NCI-H146 (cell line): ENCODE results near the gene SMAP1.
A peak's percentile ranks its signal among the peaks of the same experiment; 100 is the strongest.
"Not testable (repeated sequence)": the region's sequence is repeated elsewhere in the genome, so short reads cannot be mapped to it uniquely, and the experiment has no call there.

Source experiments
- DNase-seq: peaks from one replicate; lab custom pipeline; 2025; lab: John Stamatoyannopoulos, UW

SMAP1 gene

DNA sequence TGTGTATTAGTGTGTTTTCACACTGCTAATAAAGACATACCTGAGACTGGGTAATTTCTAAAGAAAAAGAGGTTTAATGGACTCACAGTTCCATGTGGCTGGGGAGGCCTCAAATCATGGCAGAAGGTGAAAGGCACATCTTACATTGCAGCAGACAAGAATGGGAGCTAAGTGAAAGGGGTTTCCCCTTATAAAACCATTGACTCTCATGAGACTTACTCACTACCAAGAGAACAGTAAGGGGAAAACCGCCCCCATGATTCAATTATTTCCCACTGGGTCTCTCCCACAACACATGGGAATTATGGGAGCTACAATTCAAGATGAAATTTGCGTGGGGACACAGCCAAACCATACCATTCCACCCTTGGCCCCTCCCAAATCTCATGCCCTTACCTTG lies 73.1 kb downstream of the SMAP1 start:
- not testable (repeated sequence) for DNase-seq

DNA sequence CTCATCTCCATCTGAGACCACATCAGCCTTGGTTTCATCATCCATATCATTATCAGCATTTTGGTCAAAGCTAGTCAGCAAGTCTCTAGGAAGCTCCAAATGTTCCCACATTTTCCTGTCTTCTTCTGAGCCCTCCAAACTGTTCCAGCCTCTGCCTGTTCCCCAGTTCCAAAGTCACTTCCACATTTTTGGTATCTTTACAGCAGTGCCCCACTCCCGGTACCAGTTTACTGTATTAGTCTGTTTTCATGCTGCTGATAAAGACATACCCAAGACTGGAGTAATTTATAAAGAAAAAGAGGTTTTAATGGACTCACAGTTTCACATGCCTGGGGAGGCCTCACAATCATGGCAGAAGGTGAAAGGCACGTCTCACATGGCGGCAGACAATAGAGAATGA lies 74.8 kb downstream of the SMAP1 start:
- not testable (repeated sequence) for DNase-seq

DNA sequence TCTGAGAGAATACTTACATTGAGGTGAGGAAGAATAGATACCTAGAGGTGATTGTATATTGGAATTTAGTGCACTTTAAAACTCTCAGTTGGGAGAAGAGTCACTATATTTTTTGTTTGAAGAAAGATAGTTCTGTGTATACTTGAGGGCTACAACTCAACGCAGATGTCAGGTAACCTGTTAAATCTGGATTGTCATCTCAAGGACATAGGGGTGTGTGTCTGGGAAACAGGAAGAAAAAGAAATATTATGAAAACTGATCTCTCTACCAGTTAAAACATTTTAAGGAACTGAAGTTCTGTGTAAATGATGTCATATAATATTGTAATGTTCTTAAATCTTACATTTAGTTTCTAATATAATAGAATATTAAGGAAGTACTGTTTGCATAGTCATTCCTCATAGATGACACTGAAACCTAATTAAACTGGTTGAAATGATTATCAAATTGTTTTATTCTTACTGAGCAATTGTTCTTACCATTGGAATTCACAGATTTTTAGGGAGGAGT lies 86.2 kb downstream of the SMAP1 start:
- DNase-seq: no peak

DNA sequence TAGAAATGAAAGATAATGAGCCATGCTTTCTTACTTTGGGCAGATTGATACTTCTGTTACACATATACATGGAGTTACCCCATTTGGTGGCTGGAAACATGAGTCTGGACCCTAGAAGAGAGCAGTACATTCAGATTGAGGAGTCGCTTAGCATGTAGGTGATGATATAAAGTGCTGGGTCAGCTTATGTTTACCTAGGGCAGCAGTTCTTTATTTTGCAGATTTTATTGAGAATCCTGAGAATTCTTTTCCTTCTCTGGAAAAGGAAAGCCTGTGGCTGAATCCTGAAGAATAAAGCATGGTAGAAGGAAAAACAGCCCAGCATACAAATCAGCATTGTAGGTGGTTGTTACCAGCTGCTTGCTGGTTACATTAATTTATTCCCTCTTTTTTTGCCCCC lies 91.2 kb downstream of the SMAP1 start:
- DNase-seq: no peak

DNA sequence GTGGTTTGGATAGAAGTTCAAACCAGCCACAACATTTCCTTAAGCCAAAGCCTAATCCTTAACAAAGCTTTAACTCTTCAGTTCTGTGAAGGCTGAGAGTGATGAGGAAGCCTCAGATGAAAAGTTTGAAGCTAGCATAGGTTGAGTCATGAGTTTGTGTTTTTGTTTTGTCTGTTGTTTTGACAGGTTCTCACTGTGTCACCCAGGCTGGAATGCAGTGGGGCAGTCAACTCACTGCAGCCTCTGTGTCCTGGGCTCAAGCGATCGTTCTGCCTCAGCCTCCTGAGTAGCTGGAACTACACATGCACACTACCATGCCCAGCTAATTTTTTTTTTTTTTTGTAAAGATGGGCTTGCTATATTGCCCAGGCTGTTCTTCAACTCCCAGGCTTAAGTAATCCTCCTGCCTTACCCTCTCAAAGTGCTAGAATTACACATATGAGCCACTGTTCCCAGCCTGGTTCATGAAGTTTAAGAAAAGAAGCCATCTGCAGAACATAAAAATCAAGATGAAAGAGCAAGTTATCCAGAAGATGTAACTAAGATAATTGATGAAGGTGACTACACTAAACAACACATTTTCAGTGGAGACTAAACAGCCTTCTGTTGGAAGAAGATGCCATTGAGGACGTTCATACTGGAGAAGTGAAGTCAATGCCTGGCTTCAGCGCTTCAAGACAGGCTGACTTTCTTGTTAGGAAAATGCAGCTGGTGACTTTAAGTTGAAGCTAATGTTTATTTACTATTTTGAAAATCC lies 96.2 kb downstream of the SMAP1 start:
- DNase-seq: no peak

DNA sequence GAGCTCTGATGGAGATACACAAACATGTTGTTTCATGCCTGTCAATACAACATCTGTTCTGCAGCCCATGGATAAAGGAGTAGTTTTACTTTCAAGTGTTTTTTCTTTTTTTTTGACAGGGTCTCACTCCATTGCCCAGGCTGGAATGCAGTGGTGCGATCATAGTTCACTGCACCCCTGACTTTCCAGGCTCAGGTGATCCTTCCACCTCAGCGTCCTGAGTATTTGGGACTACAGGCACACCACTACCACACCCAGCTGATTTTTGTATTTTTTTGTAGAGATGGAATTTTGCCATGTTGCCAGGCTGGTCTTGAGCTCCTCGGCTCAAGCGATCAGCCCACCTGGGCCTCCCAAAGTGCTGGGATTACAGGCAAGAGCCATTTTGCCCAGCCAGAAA lies 97.0 kb downstream of the SMAP1 start:
- no peak for DNase-seq

DNA sequence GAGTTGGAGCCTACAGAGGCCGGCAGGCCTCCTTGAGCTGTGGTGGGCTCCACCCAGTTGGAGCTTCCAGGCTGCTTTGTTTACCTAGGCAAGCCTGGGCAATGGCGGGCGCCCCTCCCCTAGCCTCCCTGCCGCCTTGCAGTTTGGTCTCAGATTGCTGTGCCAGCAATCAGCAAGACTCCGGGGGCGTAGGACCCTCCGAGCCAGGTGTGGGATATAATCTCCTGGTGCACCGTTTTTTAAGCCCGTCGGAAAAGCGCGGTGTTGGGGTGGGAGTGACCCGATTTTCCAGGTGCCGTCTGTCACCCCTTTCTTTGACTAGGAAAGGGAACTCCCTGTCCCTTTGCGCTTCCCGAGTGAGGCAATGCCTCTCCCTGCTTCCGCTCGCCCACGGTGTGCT lies 103.7 kb downstream of the SMAP1 start:
- DNase-seq: not testable (repeated sequence)

DNA sequence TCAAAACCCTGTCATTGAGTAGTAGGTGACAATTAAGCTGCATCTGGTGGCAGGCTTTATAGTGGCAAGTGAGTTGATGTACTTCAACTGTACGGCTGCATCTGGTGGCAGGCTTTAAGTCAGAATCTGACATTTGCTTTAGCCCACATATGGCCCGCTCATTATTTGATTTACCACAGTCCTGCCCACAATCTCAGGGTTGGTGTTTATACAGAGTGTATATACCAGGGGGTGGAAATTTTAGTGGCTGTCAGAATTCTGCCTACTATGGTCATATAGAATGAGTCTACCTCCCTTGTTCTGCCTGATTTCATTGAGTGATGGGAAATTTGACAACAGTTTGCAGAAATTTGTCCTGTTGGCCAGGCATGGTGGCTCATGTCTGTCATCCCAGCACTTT lies 112.3 kb downstream of the SMAP1 start:
- no peak for DNase-seq

DNA sequence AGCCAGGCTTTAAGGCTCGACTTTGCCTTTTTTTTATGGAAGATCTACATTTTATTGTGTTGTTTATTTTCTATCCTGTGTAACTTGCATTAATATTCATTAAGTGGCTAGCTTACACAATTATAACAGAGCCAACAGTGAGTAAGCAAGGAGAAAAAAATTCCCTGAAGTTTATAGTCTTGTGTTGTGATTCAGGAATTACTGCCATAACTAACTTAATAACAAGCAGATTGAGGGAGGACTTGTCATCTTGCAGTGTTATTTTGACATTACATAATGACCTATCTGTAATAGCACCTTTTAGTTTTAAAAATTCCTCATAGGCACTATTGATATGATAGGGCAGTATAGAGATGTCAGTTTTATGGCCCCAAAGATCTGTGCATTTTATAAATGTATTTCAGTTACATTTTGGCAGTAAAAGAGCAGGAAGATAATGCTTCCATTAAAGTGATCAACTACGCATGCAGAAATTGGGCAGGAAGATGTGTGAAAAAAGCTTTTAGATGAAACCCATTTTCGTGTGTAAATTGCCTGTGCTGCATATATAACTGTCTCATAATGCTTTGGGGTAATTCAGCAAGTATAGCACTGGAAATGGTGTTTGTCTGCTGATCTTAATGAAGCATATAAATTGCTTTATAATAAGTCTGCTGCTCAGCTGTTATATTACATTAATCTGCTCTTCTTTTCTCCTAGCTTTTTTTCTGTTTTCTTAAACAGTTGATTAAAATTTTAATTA lies 123.0 kb downstream of the SMAP1 start:
- no peak for DNase-seq

DNA sequence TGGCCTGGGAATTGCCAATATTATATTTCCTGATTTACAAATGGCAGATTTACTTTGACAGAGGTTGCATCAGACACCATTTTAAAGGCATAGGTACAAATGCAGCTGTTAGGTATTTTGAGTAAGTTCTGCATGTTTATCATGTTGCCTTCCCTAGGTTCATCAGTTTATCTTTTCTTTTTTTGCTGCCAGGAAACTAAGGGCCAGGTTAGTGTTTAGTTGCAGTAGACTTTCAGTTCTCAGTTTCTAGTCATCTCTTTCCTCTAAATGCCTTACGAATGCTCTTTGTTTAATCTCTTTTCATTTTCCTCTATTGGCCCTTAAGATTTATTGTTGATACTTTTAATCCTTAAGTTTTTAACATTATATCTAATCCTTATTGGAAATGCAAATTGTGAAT lies 129.9 kb downstream of the SMAP1 start:
- DNase-seq: no peak

DNA sequence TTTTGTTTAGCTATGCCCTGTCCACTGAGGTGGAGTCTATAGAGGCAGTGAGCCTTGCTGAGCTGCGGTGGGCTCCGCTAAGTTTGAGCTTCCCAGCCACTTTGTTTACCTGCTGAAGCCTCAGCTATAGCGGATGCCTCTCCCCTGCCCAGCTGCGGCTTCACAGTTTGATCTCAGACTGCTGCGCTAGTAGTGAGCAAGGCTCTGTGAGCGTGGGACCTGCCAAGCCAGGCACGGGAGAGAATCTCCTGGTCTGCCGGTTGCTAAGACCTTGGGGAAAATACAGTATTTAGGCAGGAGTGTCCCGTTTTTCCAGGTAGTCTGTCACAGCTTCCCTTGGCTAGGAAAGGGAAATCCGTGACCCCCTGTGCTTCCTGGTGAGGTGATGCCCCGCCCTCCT lies 138.4 kb downstream of the SMAP1 start:
- DNase-seq: no peak

DNA sequence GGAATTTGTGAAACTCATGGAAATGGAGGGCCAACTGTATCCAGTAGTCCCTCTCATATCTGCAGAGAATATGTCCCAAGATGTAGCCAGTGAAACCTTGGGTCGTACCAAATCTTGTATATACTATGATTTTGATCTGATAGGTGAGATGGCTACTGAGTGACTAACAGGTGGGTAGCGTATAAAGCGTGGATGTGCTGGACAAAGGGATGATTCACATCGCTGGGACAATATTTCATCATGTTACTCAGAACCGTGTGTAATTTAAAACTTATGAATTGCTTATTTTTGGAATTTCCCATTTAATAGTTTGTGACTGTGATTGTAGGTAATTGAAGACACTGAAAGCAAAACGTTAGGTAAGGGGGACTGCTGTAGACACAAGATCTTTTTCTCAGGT lies 144.1 kb downstream of the SMAP1 start:
- no peak for DNase-seq

DNA sequence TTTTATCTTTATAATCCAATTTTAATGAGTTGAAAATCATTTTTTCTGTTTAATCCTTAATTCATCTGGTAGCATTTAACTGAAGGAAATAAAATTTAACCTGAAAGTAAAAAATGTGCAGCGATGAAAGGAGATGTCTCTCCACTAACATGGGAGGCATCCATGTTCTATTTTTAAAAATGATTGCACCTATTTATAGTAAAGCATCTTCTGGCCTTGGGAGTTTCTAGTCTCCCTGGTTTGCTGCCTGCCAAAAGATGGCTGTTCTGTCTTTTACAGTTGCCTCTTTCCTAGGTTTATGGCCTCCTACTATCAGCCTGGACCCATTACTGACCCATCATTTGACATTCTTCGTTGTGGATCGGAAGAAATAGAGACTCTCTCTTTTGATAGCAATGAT lies 146.2 kb downstream of the SMAP1 start:
- no peak for DNase-seq

DNA sequence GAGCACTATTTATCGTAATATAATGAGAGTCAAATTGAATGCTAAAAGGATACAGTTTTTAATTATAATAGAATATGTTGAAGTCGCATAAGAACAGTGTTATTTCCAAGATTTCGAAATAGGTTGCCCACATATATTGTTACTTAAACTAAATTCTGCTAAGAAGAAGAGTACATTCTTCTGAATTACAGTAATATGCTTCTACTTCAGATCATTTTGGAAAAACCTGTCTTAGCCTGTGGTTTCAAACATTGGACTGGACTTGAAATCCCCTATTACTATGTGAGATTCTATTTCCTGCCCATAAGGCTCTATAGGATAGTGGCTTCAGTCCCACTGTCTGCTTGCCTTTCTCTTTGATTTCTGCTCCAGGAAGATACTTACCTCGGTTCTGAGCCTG lies 152.0 kb downstream of the SMAP1 start:
- DNase-seq: no peak

DNA sequence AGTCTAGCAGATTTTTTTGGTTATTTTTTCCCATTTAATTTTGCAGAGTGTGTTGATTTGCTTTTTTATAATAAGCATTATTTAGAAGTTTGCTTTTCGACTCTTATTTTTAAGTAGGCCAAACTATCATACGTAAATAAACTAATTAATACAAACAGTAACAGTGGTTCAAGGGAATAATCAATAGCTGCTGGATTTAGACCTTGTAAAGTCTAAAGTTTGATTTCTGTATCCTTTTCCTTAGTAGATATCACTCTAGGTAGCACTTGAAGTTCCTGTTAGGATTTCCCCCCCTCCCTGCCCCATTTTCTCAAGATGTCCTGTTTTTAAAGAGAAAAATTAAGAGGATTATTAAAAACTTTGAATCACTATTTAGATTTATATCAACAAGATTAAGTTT lies 153.1 kb downstream of the SMAP1 start:
- no peak for DNase-seq

DNA sequence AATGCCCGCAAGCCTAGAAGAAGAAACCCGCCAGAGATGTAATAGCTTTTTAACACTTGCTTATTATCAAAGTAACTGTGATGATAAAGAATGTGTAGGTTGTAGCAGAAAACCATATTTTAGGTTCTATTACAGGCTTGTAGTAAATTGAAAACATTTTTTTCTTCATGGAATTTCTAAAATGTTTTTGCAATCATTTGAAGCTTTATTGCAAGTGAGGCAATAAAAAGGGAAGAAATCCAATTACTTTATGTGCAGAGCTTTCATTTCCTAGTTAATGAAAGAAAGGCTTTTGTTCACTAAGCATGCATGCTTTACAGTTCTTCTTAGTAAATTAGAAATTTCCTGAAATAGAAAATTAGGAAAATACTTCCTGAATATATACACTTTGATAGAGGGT lies 154.1 kb downstream of the SMAP1 start:
- no peak for DNase-seq

DNA sequence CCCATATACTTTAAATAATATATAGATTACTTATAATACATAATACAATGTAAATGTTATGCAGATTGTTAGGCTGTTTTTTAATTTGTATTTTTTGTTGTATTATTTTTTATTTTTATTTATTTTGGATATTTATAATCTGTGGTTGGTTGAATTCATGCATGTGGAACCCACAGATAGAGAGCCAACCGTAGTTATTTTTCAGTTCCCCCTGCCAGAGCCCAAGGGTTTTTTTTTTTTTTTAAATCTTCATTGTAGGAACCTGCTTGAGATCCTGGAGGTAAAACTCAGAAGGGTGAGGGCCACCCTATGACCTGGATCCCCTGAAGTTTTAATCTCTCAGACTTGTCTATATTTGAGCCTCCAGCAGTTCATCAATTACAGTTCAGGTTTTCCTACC lies 156.0 kb downstream of the SMAP1 start:
- DNase-seq: no peak

DNA sequence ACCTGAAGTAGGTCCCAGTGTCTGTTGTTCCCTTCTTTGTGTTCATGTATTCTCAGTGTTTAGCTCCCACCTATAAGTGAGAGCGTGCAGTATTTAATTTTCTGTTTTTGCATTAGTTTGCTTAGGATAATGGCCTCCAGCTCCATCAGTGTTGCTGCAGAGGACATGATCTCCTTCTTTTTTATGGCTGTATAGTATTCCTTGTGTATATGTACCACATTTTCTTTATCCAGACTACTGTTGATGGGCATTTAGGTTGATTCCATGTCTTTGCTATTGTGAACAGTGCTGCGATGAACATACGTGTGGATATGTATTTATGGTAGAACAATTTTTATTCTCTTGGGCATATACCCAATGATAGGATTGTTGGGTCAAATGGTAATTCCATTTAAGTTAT lies 163.7 kb downstream of the SMAP1 start:
- no peak for DNase-seq

DNA sequence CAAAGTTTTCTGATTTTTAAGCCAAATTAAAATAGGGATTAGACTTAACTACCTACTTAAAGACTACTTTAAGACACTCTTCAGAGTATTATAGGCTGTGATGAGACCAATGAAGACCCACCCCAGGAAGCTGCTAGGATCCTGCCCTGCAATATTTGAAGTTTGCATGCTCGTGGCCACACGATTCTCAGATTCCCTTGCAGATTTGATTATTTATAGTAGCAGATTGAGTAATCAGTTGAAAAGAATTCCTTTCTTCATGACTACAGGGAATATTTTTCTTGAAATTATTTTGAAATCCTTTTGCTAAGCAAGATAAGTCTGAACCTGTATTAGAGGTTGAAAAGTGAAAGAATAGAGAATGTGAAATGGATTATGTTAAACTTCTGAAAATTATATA lies 166.8 kb downstream of the SMAP1 start:
- no peak for DNase-seq

DNA sequence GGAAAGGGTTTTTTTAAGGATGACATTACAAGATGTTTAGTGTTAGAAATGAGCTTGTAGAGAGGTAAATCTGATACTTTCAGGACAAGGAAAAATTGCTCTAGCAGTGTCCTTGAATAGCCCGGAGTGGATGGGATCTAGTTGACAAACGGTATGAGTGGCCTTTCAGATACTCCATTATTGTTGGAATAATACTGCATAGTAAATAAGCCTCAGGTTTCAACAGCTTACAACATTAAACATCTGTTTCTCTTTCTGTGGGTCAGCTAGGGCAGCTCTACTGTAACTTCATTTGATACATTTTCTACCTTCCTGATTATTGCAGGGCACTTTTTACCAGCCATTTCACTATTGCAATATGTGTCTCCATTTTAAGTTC lies 171.2 kb downstream of the SMAP1 start:
- DNase-seq: no peak

DNA sequence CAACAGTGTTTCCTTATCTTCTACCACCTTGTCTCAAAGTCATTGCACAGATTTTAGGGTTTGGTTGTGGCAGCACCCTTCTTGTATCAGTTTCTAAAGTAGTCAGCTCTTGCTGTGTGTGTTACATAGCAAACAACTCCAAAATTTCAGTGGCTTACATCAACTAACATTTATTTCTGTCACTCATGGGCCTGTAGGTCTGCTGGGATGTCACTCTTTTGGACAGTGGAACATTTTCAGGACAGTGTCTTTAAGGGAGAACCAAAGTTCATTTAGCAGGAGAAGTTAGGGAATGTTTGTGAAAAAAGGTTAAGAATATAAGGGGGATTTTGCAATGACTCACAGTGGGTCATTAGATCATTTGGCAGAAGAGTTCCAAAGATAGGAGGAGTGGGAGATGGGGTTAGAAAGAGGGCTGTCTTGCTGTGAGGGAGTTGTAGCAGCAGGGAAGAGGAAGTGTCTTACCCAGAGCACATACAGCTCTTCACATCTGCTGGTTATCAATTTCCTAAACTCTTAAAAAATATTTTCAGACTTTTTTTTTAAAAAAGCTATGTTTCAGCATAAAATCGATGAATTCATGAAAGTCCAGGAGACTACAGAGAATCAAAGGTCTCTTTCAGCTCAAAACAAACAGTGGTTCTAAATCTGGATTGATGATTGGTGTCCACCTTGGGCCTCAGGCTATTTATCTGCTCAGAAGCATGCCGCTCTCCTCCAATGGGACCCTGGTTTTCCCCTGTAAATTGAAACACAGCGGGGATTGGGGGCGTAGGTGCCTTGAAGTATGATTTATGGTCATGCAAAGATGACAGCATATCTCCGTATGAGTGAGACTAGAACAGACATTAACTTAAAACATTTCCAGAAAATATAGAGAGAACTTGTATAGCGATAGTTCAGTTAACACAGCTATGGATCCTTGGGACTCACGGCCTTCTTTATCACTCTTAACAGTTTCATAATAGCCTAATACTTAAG lies 171.9 kb downstream of the SMAP1 start:
- DNase-seq: peak; percentile 30

DNA sequence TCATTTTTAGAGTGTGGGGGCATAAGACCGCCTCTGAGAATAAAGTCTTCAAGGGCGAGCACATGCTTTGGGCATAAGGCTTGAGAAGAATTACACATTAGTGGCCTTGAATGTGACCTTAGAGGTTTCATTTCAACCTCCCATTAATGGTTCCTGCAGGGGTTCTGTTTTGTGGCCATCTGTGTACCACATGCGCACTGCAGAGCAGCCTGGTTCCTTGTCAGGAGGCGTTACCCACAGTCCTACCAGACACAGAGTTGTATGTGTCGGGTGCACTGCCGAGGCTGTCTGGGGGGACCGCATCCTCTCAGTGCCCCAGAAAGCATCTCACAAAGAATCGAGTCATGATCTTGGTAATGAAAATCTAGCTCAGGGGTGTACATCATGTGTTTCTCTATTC lies 173.4 kb downstream of the SMAP1 start:
- no peak for DNase-seq
